ENCODE results near the gene SLC25A34. TPM values are rescaled to one million over a fixed set of nuclear protein-coding genes. Genes with fewer than 3 reads are reported as not detected.
"Not testable (repeated sequence)": the region's sequence is repeated elsewhere in the genome, so short reads cannot be mapped to it uniquely, and the experiment has no call there.

SLC25A34 gene
- 0.40 and 1.3 TPM in 2 replicates for total RNA-seq (2014; rRNA removed; shearing (Covaris generic))
- 0.09 and 0.21 TPM in 2 replicates for polyA plus RNA-seq (2015; cell fraction: cytosol; rRNA removed)
- polyA plus RNA-seq (2015; cell fraction: nucleus; rRNA removed) = 2.7 and 3.1 TPM in 2 replicates

DNA sequence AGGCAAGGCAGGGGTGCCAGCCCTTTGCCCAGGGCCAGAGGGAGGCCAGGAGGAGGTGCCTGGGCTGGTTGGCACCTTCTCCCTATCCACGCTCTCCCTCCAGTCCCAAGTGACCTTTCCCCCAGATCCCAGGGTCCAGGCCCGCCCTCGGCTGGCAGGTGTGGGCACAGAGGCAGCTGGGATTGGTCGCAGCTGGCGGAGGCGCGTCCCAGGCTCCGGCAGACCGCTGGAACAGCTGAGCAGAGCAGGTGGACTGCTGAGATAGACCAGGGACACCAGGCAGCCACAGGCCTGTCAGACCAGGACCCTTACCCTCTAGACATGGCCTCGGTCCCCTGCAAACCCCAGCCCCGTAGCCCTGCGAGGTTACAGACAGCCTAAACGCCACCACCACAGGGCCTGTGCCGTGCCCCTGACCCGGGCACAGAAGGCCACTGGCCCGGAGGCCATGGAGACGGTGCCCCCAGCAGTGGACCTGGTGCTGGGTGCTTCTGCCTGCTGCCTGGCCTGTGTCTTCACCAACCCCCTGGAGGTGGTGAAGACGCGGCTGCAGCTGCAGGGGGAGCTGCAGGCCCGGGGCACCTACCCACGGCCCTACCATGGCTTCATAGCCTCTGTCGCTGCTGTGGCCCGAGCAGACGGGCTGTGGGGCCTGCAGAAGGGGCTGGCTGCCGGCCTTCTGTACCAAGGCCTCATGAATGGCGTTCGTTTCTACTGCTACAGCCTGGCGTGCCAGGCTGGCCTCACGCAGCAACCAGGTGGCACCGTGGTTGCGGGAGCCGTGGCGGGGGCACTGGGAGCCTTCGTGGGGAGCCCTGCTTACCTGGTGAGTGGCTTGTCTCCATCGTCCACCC lies at the start of gene SLC25A34:
TSS of gene SLC25A34 (plus strand) at position 221 of the 854 bp plus-strand sequence. CDS start at position 449, 228 bp downstream.
- no peak for DNase-seq (ENCODE audit: low read depth, low spot score)
- in situ Hi-C loops (cut with HindIII; ENCODE audit: low pct_unique_long_range_greater_than_20kb, low sequenced_read_pairs) = no loop called here

DNA sequence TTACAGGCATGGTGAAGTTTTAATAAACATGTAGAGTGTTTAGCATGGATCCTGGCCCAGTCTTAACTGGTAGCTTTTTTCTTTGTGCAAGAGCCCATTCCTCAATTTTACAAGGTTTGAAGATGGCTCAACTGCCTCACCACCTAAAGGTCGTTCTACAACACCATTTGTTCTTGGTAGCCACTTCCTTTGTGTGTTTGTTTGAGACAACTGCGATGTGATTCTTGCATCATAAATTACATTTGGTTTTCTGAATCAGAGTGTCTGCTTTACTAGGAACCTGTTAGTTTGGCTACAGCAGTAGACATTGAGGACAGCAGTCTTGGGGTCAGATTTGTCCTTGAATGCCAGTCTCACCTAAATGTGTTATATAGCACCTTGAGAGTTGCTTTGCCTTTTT lies 48.6 kb upstream of the SLC25A34 start:
- DNase-seq (ENCODE audit: low read depth, low spot score) = no peak
- in situ Hi-C loops (cut with HindIII; ENCODE audit: low pct_unique_long_range_greater_than_20kb, low sequenced_read_pairs) = no loop called here

DNA sequence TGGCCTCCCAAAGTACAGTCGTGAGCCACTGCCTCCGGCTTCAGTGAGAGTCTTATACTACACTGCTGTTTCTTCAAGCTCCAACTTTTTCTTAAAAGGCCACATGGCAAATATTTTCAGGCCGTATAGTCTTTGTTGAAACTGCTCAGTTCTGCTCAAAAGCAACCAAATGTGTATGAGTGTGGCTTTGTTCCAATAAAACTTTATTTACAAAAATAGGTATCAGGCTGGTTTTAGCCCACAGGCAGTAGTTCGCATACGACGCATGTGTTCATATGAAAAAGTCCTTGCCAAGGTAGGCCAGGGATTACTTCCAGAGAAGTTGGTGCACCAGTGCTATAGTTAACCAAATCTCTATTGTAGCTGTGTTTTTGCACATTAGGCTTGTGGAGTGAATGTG lies 45.7 kb upstream of the SLC25A34 start:
- in situ Hi-C loops (cut with HindIII; ENCODE audit: low pct_unique_long_range_greater_than_20kb, low sequenced_read_pairs) = no loop called here
- no peak for DNase-seq (ENCODE audit: low read depth, low spot score)

DNA sequence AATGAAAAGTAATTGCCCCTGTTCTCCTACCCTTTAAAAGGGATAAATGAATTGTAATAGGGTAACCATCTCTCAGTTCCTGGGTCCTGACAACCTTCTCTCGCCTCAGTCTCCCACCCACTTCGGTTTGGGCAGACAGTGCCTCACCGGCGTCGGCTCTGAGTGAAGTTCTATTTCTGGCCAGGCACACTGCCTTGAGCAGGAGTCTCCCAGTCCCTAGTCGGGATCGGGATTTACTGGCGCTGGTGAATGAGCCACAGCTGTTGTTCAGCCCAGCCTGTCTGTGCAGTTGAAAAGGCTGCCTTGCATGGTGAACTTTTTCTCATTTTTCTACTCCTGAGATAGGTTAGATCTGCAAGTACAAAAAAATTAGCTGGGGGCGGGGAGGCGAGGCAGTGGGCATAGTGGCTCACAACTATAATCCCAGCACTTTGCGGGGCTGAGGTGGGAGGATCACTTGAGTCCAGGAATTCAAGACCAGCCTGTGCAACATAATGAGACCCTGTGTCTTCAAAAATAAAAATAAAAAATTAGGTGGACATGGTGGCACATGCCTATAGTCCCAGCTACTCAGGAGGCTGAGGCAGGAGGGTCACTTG lies 44.5 kb upstream of the SLC25A34 start:
- no peak for DNase-seq (ENCODE audit: low read depth, low spot score)
- in situ Hi-C loops (cut with HindIII; ENCODE audit: low pct_unique_long_range_greater_than_20kb, low sequenced_read_pairs) = no loop called here

- no peak for DNase-seq (ENCODE audit: low read depth, low spot score)
- in situ Hi-C loops (cut with HindIII; ENCODE audit: low pct_unique_long_range_greater_than_20kb, low sequenced_read_pairs) = no loop called here
These were observed 43.9 kb upstream of the SLC25A34 start for GRCh38 chr1:15692121-15692682.

DNA sequence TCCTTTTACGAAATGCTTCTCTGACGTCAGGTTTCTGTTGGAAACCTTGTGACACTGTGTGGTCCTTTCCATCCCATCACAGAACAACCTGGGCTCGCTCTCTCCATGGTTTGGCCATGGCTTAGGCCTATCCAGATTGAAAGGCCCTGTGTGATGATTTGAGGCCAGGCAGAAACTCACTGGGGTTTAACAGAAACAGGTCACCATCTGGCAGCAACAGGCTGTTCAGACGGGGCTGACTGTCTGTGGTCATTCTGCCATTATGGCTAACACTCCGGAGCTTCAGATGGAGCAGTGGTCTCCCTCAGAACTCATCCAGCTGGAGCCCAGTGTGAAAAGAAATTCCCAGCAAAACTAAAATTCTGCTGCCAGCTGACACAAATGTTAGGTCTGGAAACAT lies 42.7 kb upstream of the SLC25A34 start:
- no peak for DNase-seq (ENCODE audit: low read depth, low spot score)
- in situ Hi-C loops (cut with HindIII; ENCODE audit: low pct_unique_long_range_greater_than_20kb, low sequenced_read_pairs) = no loop called here

DNA sequence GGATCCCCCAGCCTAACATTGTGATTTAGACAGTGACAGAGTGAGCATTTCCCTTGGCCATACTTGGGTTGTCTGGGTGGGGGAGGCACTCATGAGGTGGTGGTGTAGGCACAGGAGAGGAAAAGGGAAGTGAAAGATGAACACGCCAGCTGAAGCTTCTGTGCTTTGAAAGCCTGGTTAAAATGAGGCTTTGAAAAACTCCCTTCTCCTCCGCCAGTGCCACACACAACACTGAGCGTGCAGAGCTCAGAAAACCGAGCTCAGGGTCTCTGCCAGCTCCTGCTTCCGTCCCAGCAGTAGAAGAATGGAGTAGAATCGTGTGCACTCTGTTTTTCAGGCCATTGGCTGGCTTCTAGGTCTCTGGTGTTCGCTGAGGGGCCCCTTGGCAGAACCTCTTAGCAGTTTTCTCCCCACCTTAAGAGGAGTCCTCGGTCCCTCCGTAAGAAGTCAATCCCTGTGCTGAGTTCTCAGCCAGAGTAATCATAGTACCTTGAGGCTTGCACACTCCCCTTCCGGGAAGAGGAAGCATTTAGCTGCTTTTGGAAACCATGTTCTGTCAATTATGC lies 39.0 kb upstream of the SLC25A34 start:
- DNase-seq (ENCODE audit: low read depth, low spot score) = no peak
- in situ Hi-C loops (cut with HindIII; ENCODE audit: low pct_unique_long_range_greater_than_20kb, low sequenced_read_pairs) = no loop called here

DNA sequence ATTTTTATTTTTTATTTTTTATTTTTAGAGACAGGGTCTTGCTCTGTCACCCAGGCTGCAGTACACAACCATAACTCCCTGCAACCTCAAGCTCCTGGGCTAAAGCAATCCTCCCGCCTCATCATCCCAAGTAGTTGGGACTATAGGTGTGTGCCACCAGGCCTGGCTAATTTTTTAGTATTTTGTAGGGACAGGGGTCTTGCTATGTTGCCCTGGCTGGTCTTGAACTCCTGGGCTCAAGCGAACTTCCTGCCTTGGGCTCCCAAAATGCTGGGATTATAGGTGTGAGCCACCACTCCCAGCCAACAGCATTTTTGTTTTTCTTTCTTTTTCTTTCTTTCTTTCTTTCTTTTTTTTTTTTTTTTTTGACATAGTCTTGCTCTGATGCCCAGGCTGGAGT lies 37.9 kb upstream of the SLC25A34 start:
- in situ Hi-C loops (cut with HindIII; ENCODE audit: low pct_unique_long_range_greater_than_20kb, low sequenced_read_pairs) = no loop called here
- DNase-seq (ENCODE audit: low read depth, low spot score) = no peak

- in situ Hi-C loops (cut with HindIII; ENCODE audit: low pct_unique_long_range_greater_than_20kb, low sequenced_read_pairs); DNase-seq (ENCODE audit: low read depth, low spot score): not testable (repeated sequence)
These were observed 36.7 kb upstream of the SLC25A34 start for GRCh38 chr1:15699321-15699720.

DNA sequence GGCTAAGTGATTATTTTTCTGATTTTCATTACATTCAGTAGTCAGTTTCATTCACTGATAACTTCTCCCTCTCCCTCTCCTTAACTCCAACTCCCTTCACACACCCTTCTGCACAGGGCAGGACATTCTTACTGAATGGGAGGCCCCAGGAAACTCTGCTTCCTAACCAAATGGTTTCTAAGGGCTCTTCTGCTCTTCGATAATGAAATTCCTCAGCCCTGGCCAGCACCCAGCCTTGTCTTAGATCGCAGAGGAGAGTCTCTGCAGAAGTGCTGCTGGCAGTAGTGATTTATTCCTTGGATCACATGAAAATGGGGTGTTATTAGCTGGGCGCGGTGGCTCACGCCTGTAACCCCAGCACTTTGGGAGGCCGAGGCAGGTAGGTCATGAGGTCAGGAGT lies 35.5 kb upstream of the SLC25A34 start:
- DNase-seq (ENCODE audit: low read depth, low spot score) = no peak
- in situ Hi-C loops (cut with HindIII; ENCODE audit: low pct_unique_long_range_greater_than_20kb, low sequenced_read_pairs) = no loop called here

DNA sequence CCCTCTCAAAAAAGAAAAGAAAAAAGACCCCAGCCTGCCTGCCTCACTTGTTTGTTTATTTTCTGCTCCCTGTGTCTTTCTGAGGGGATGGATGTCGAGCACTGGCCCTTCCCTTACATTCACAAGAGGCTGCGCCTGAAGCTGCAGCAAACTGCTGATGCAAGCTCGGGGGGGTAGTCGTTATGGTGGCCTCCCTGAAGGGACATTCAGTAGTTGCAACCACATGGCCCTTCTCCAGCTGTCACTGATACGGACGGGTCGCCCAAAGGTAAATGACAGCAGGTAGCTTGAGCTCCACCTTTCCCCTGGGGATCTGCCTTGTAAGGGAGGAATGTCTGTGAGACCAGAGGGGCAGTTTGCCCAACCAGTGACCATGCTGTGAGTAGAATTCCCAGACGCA lies 34.3 kb upstream of the SLC25A34 start:
- DNase-seq (ENCODE audit: low read depth, low spot score) = no peak
- in situ Hi-C loops (cut with HindIII; ENCODE audit: low pct_unique_long_range_greater_than_20kb, low sequenced_read_pairs) = no loop called here

GRCh38 chr1:15702722-15703550 lies 33.1 kb upstream of the SLC25A34 start:
- in situ Hi-C loops (cut with HindIII; ENCODE audit: low pct_unique_long_range_greater_than_20kb, low sequenced_read_pairs) = no loop called here
- peak; percentile 45 for DNase-seq (ENCODE audit: low read depth, low spot score)

GRCh38 chr1:15703562-15703961 lies 32.5 kb upstream of the SLC25A34 start:
- in situ Hi-C loops (cut with HindIII; ENCODE audit: low pct_unique_long_range_greater_than_20kb, low sequenced_read_pairs) = no loop called here

GRCh38 chr1:15704526-15705183 lies 31.4 kb upstream of the SLC25A34 start:
- DNase-seq (ENCODE audit: low read depth, low spot score) = no peak
- in situ Hi-C loops (cut with HindIII; ENCODE audit: low pct_unique_long_range_greater_than_20kb, low sequenced_read_pairs) = no loop called here

More at GRCh38 chr1:15703562-15703961, 32.5 kb upstream of the SLC25A34 start:
- peak; percentile 65 for DNase-seq (ENCODE audit: low read depth, low spot score)

- no peak for DNase-seq (ENCODE audit: low read depth, low spot score)
- in situ Hi-C loops (cut with HindIII; ENCODE audit: low pct_unique_long_range_greater_than_20kb, low sequenced_read_pairs) = no loop called here
These were observed 30.9 kb upstream of the SLC25A34 start for GRCh38 chr1:15705184-15705566.

DNA sequence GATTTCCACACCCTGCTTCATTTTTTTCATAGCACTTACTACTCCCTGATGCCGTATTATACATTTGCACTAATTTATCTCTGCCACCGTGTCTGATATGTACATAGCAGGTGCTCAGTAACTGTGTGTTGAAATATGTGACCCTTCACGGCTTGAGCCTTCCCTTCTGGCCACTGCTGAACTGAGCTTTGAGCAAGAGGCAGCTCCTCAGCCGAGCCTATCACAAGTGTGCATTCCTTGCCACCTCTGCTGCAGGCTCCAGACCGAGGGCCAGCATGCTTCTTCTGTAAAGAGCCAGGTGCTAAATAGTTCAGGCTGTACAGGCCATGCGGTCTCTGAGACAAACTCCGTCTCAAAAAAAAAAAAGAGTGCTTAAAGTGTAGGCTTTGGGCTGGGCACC lies 29.3 kb upstream of the SLC25A34 start:
- no peak for DNase-seq (ENCODE audit: low read depth, low spot score)
- in situ Hi-C loops (cut with HindIII; ENCODE audit: low pct_unique_long_range_greater_than_20kb, low sequenced_read_pairs) = no loop called here

Data from SK-MEL-5 (cell line).